Esophagus (tissue), 2 donors: Measurements from ENCODE around the gene ACP1. TPM values are rescaled to one million over a fixed set of nuclear protein-coding genes. Genes with fewer than 3 reads are reported as not detected.

Experiments
- H3K27ac ChIP-seq, 2 donors: one replicate each; pipeline ENCODE4 v1.5.1; 2013; ENCODE audit warnings: low read depth in 2 of 2, mild to moderate bottlenecking in 2 of 2, inconsistent platforms in 1 of 2, low read length in 1 of 2, moderate library complexity in 1 of 2
- H3K27me3 ChIP-seq, 2 donors: one replicate each; pipeline ENCODE4 v1.6.1; 2013; ENCODE audit warnings: low read length in 2 of 2, control low read depth in 1 of 2, mild to moderate bottlenecking in 1 of 2; ENCODE audit not compliant: insufficient read depth in 2 of 2, control insufficient read depth in 1 of 2
- H3K36me3 ChIP-seq, 2 donors: one replicate each; pipeline ENCODE4 v1.6.1; 2013; ENCODE audit warnings: low read length in 1 of 2; ENCODE audit not compliant: control insufficient read depth in 2 of 2, insufficient read depth in 2 of 2
- H3K4me1 ChIP-seq, 2 donors: one replicate each; pipeline ENCODE4 v1.6.1; 2013; ENCODE audit warnings: low read length in 1 of 2; ENCODE audit not compliant: control insufficient read depth in 2 of 2, insufficient read depth in 2 of 2
- H3K4me3 ChIP-seq, 2 donors: one replicate each; pipeline ENCODE4 v1.5.1; 2013; ENCODE audit warnings: low read length in 2 of 2, mild to moderate bottlenecking in 2 of 2, low read depth in 1 of 2, moderate library complexity in 1 of 2
- H3K9me3 ChIP-seq, 2 donors: one replicate each; pipeline ENCODE4 v1.6.1; 2013; ENCODE audit warnings: mild to moderate bottlenecking in 2 of 2, low read depth in 1 of 2, low read length in 1 of 2, moderate library complexity in 1 of 2; ENCODE audit not compliant: control insufficient read depth in 2 of 2, insufficient read depth in 1 of 2
- WGBS, 2 donors: extraction: QIAGEN DNeasy Blood & Tissue Kit; methylation state at CpG; one replicate each; pipeline ENCODE4 v1.1.7; 2013; 5-methylcytosine and 5-hydroxymethylcytosine counted together
- polyA plus RNA-seq, 2 donors: library from polyadenylated mRNA; stranded (reverse); fragments of 200-250 nt; gene quantifications; one replicate each; pipeline ENCODE4 v1.2.3, GENCODE V29; 2013
- donor health status: healthy with polysubstance abuse.
- donor health status: Bipolar disorder and iron deficiency.

Gene ACP1
- polyA plus RNA-seq, 2 donors, result 49.7 to 59.2 TPM

GRCh38 chr2:290090-290722 lies 25.5 kb downstream of the ACP1 start:
- WGBS, 2 donors, result 10 to 11% methylated on average over 15 of the region's 15 CpGs
- Histone ChIP-seq H3K27me3 (no peaks in the 10 kb centered on the region), H3K9me3 (no peaks in the 10 kb centered on the region), H3K4me3 (peak overlapping the region; percentile 45 to 56), H3K27ac (no peak overlapping the region), H3K4me1 (peaks cover 3 to 7% of the 10 kb centered on the region in 2 donors), H3K36me3 (no peaks in the 10 kb centered on the region)

- H3K4me1 ChIP-seq, result no peaks in the 10 kb centered on the region
- H3K4me3 ChIP-seq, result no peak overlapping the region
- H3K9me3 ChIP-seq, result no peaks in the 10 kb centered on the region
- no peaks in the 10 kb centered on the region for H3K36me3 ChIP-seq
- no peak overlapping the region for H3K27ac ChIP-seq
- H3K27me3 ChIP-seq, result peaks cover 0 to 2% of the 10 kb centered on the region in 2 donors
- WGBS, 2 donors, result 75 to 82% methylated on average over 5 of the region's 5 CpGs
These were observed 30.3 kb downstream of the ACP1 start for GRCh38 chr2:295090-295489.

GRCh38 chr2:296354-296753 lies 31.6 kb downstream of the ACP1 start:
- Histone ChIP-seq H3K36me3 (no peaks in the 10 kb centered on the region), H3K4me1 (no peaks in the 10 kb centered on the region), H3K27me3 (peaks cover 0 to 2% of the 10 kb centered on the region in 2 donors), H3K9me3 (peaks cover 0 to 2% of the 10 kb centered on the region in 2 donors), H3K4me3 (no peak overlapping the region), H3K27ac (no peak overlapping the region)
- 65 to 71% methylated on average over 3 of the region's 3 CpGs for WGBS, 2 donors

GRCh38 chr2:305366-305765 lies 40.6 kb downstream of the ACP1 start:
- Histone ChIP-seq H3K9me3 (peaks cover 0 to 2% of the 10 kb centered on the region in 2 donors), H3K27me3 (no peaks in the 10 kb centered on the region), H3K36me3 (no peaks in the 10 kb centered on the region), H3K4me1 (no peaks in the 10 kb centered on the region), H3K27ac (no peak overlapping the region), H3K4me3 (no peak overlapping the region)
- WGBS, 2 donors, result 89 to 93% methylated on average over 9 of the region's 9 CpGs

GRCh38 chr2:309148-309953 lies 44.6 kb downstream of the ACP1 start:
- H3K27me3 ChIP-seq, result no peaks in the 10 kb centered on the region
- H3K36me3 ChIP-seq, result no peaks in the 10 kb centered on the region
- H3K9me3 ChIP-seq, result no peaks in the 10 kb centered on the region
- H3K4me1 ChIP-seq, result no peaks in the 10 kb centered on the region
- 57 to 66% methylated on average over 13 of the region's 13 CpGs for WGBS, 2 donors
- no peak overlapping the region for H3K4me3 ChIP-seq
- H3K27ac ChIP-seq, result no peak overlapping the region

GRCh38 chr2:309954-310510 lies 45.3 kb downstream of the ACP1 start:
- H3K36me3 ChIP-seq, result no peaks in the 10 kb centered on the region
- 76 to 78% methylated on average over 10 of the region's 10 CpGs for WGBS, 2 donors
- no peak overlapping the region for H3K4me3 ChIP-seq
- H3K9me3 ChIP-seq, result no peaks in the 10 kb centered on the region
- H3K27ac ChIP-seq, result no peak overlapping the region
- no peaks in the 10 kb centered on the region for H3K4me1 ChIP-seq
- H3K27me3 ChIP-seq, result no peaks in the 10 kb centered on the region

GRCh38 chr2:310994-311393 lies 46.2 kb downstream of the ACP1 start:
- H3K4me3 ChIP-seq, result no peak overlapping the region
- 77 to 79% methylated on average over 5 of the region's 5 CpGs for WGBS, 2 donors
- no peaks in the 10 kb centered on the region for H3K9me3 ChIP-seq
- no peak overlapping the region for H3K27ac ChIP-seq
- H3K27me3 ChIP-seq, result no peaks in the 10 kb centered on the region
- H3K36me3 ChIP-seq, result no peaks in the 10 kb centered on the region
- no peaks in the 10 kb centered on the region for H3K4me1 ChIP-seq

- no peaks in the 10 kb centered on the region for H3K36me3 ChIP-seq
- no peaks in the 10 kb centered on the region for H3K4me1 ChIP-seq
- no peak overlapping the region for H3K4me3 ChIP-seq
- H3K9me3 ChIP-seq, result peaks cover 2 to 5% of the 10 kb centered on the region in 2 donors
- 76 to 77% methylated on average over 14 of the region's 14 CpGs for WGBS, 2 donors
- no peak overlapping the region for H3K27ac ChIP-seq
- no peaks in the 10 kb centered on the region for H3K27me3 ChIP-seq
These were observed 49.2 kb downstream of the ACP1 start for GRCh38 chr2:313991-314390.

GRCh38 chr2:314561-315336 lies 50.0 kb downstream of the ACP1 start:
- Histone ChIP-seq H3K27ac (no peak overlapping the region), H3K27me3 (no peaks in the 10 kb centered on the region), H3K36me3 (no peaks in the 10 kb centered on the region), H3K4me1 (no peaks in the 10 kb centered on the region), H3K9me3 (peaks cover 2 to 8% of the 10 kb centered on the region in 2 donors), H3K4me3 (no peak overlapping the region)
- WGBS, 2 donors, result 93 to 94% methylated on average over 56 of the region's 56 CpGs
